ENCODE results near the gene BMP6. TPM values are rescaled to one million over a fixed set of nuclear protein-coding genes. Genes with fewer than 3 reads are reported as not detected.

Gene BMP6
- polyA plus RNA-seq, 1 donor: 1.5 TPM

GRCh38 chr6:7821426-7821825 lies 95.5 kb downstream of the BMP6 start:
- H3K9me3 ChIP-seq (ENCODE audit: control insufficient read depth, low read depth, low read length): no peaks in the 10 kb centered on the region
- no peaks in the 10 kb centered on the region for H3K36me3 ChIP-seq (ENCODE audit: control insufficient read depth, insufficient read depth, low read length)
- WGBS (ENCODE audit: insufficient coverage, low lambda C conversion rate): no CpG with 5 or more reads among the region's 5 CpGs
- no peaks in the 10 kb centered on the region for H3K27me3 ChIP-seq (ENCODE audit: control insufficient read depth, insufficient read depth, low read length)
- H3K4me3 ChIP-seq (ENCODE audit: low read length): no peak overlapping the region
- H3K4me1 ChIP-seq (ENCODE audit: control insufficient read depth, insufficient read depth, low read length): no peaks in the 10 kb centered on the region
- no peak for DNase-seq
- H3K27ac ChIP-seq (ENCODE audit: low read length): no peak overlapping the region

GRCh38 chr6:7823552-7823951 lies 97.7 kb downstream of the BMP6 start:
- no peaks in the 10 kb centered on the region for H3K27me3 ChIP-seq (ENCODE audit: control insufficient read depth, insufficient read depth, low read length)

GRCh38 chr6:7825986-7826385 lies 100.1 kb downstream of the BMP6 start:
- no peak for DNase-seq
- no peaks in the 10 kb centered on the region for H3K27me3 ChIP-seq (ENCODE audit: control insufficient read depth, insufficient read depth, low read length)
- no peaks in the 10 kb centered on the region for H3K36me3 ChIP-seq (ENCODE audit: control insufficient read depth, insufficient read depth, low read length)
- H3K4me1 ChIP-seq (ENCODE audit: control insufficient read depth, insufficient read depth, low read length): no peaks in the 10 kb centered on the region
- H3K4me3 ChIP-seq (ENCODE audit: low read length): no peak overlapping the region
- H3K9me3 ChIP-seq (ENCODE audit: control insufficient read depth, low read depth, low read length): no peaks in the 10 kb centered on the region
- no peak overlapping the region for H3K27ac ChIP-seq (ENCODE audit: low read length)
- WGBS (ENCODE audit: insufficient coverage, low lambda C conversion rate): no CpG with 5 or more reads among the region's 5 CpGs

More at GRCh38 chr6:7823552-7823951, 97.7 kb downstream of the BMP6 start:
- no CpG with 5 or more reads among the region's 3 CpGs for WGBS (ENCODE audit: insufficient coverage, low lambda C conversion rate)
- no peaks in the 10 kb centered on the region for H3K36me3 ChIP-seq (ENCODE audit: control insufficient read depth, insufficient read depth, low read length)
- H3K27ac ChIP-seq (ENCODE audit: low read length): no peak overlapping the region
- no peaks in the 10 kb centered on the region for H3K4me1 ChIP-seq (ENCODE audit: control insufficient read depth, insufficient read depth, low read length)
- H3K4me3 ChIP-seq (ENCODE audit: low read length): no peak overlapping the region
- no peaks in the 10 kb centered on the region for H3K9me3 ChIP-seq (ENCODE audit: control insufficient read depth, low read depth, low read length)
- no peak for DNase-seq

GRCh38 chr6:7827142-7827541 lies 101.2 kb downstream of the BMP6 start:
- Histone ChIP-seq H3K9me3 (ENCODE audit: control insufficient read depth, low read depth, low read length) (no peaks in the 10 kb centered on the region), H3K4me1 (ENCODE audit: control insufficient read depth, insufficient read depth, low read length) (no peaks in the 10 kb centered on the region), H3K4me3 (ENCODE audit: low read length) (no peak overlapping the region), H3K36me3 (ENCODE audit: control insufficient read depth, insufficient read depth, low read length) (no peaks in the 10 kb centered on the region), H3K27ac (ENCODE audit: low read length) (no peak overlapping the region), H3K27me3 (ENCODE audit: control insufficient read depth, insufficient read depth, low read length) (peaks cover 2% of the 10 kb centered on the region)
- DNase-seq: no peak
- no CpG with 5 or more reads among the region's 7 CpGs for WGBS (ENCODE audit: insufficient coverage, low lambda C conversion rate)

- no peak for DNase-seq
- no peak overlapping the region for H3K27ac ChIP-seq (ENCODE audit: low read length)
Measured at GRCh38 chr6:7828124-7828523, 102.2 kb downstream of the BMP6 start.

GRCh38 chr6:7832904-7833750 lies 107.2 kb downstream of the BMP6 start:
- H3K27ac ChIP-seq (ENCODE audit: low read length): no peak overlapping the region
- peaks cover 2% of the 10 kb centered on the region for H3K27me3 ChIP-seq (ENCODE audit: control insufficient read depth, insufficient read depth, low read length)
- WGBS (ENCODE audit: insufficient coverage, low lambda C conversion rate): 86% methylated on average over 3 of the region's 9 CpGs
- no peak overlapping the region for H3K4me3 ChIP-seq (ENCODE audit: low read length)
- no peak for DNase-seq
- no peaks in the 10 kb centered on the region for H3K9me3 ChIP-seq (ENCODE audit: control insufficient read depth, low read depth, low read length)
- H3K36me3 ChIP-seq (ENCODE audit: control insufficient read depth, insufficient read depth, low read length): no peaks in the 10 kb centered on the region
- H3K4me1 ChIP-seq (ENCODE audit: control insufficient read depth, insufficient read depth, low read length): no peaks in the 10 kb centered on the region

More at GRCh38 chr6:7828124-7828523, 102.2 kb downstream of the BMP6 start:
- Histone ChIP-seq H3K27me3 (ENCODE audit: control insufficient read depth, insufficient read depth, low read length) (peaks cover 2% of the 10 kb centered on the region), H3K36me3 (ENCODE audit: control insufficient read depth, insufficient read depth, low read length) (no peaks in the 10 kb centered on the region), H3K4me1 (ENCODE audit: control insufficient read depth, insufficient read depth, low read length) (no peaks in the 10 kb centered on the region), H3K9me3 (ENCODE audit: control insufficient read depth, low read depth, low read length) (no peaks in the 10 kb centered on the region), H3K4me3 (ENCODE audit: low read length) (no peak overlapping the region)
- WGBS (ENCODE audit: insufficient coverage, low lambda C conversion rate): no CpG with 5 or more reads among the region's 5 CpGs

GRCh38 chr6:7833751-7834070 lies 107.8 kb downstream of the BMP6 start:
- Histone ChIP-seq H3K27me3 (ENCODE audit: control insufficient read depth, insufficient read depth, low read length) (peaks cover 2% of the 10 kb centered on the region), H3K27ac (ENCODE audit: low read length) (no peak overlapping the region), H3K4me3 (ENCODE audit: low read length) (no peak overlapping the region), H3K4me1 (ENCODE audit: control insufficient read depth, insufficient read depth, low read length) (no peaks in the 10 kb centered on the region), H3K9me3 (ENCODE audit: control insufficient read depth, low read depth, low read length) (no peaks in the 10 kb centered on the region), H3K36me3 (ENCODE audit: control insufficient read depth, insufficient read depth, low read length) (no peaks in the 10 kb centered on the region)
- DNase-seq: no peak
- WGBS (ENCODE audit: insufficient coverage, low lambda C conversion rate): no CpG with 5 or more reads among the region's 4 CpGs

GRCh38 chr6:7836371-7837026 lies 110.6 kb downstream of the BMP6 start:
- H3K27ac ChIP-seq (ENCODE audit: low read length): no peak overlapping the region
- no peak overlapping the region for H3K4me3 ChIP-seq (ENCODE audit: low read length)
- H3K27me3 ChIP-seq (ENCODE audit: control insufficient read depth, insufficient read depth, low read length): peaks cover 6% of the 10 kb centered on the region
- no peaks in the 10 kb centered on the region for H3K36me3 ChIP-seq (ENCODE audit: control insufficient read depth, insufficient read depth, low read length)
- H3K4me1 ChIP-seq (ENCODE audit: control insufficient read depth, insufficient read depth, low read length): no peaks in the 10 kb centered on the region
- no peak for DNase-seq
- H3K9me3 ChIP-seq (ENCODE audit: control insufficient read depth, low read depth, low read length): no peaks in the 10 kb centered on the region
- 94% methylated on average over 2 of the region's 4 CpGs for WGBS (ENCODE audit: insufficient coverage, low lambda C conversion rate)

GRCh38 chr6:7841781-7842468 lies 116.0 kb downstream of the BMP6 start:
- Histone ChIP-seq H3K27ac (ENCODE audit: low read length) (no peak overlapping the region), H3K4me1 (ENCODE audit: control insufficient read depth, insufficient read depth, low read length) (no peaks in the 10 kb centered on the region), H3K27me3 (ENCODE audit: control insufficient read depth, insufficient read depth, low read length) (peaks cover 4% of the 10 kb centered on the region), H3K9me3 (ENCODE audit: control insufficient read depth, low read depth, low read length) (no peaks in the 10 kb centered on the region), H3K36me3 (ENCODE audit: control insufficient read depth, insufficient read depth, low read length) (no peaks in the 10 kb centered on the region), H3K4me3 (ENCODE audit: low read length) (no peak overlapping the region)
- 43% methylated on average over 1 of the region's 3 CpGs for WGBS (ENCODE audit: insufficient coverage, low lambda C conversion rate)
- no peak for DNase-seq

- Histone ChIP-seq H3K4me1 (ENCODE audit: control insufficient read depth, insufficient read depth, low read length) (no peaks in the 10 kb centered on the region), H3K36me3 (ENCODE audit: control insufficient read depth, insufficient read depth, low read length) (no peaks in the 10 kb centered on the region), H3K9me3 (ENCODE audit: control insufficient read depth, low read depth, low read length) (no peaks in the 10 kb centered on the region), H3K4me3 (ENCODE audit: low read length) (no peak overlapping the region), H3K27me3 (ENCODE audit: control insufficient read depth, insufficient read depth, low read length) (no peaks in the 10 kb centered on the region), H3K27ac (ENCODE audit: low read length) (no peak overlapping the region)
- 100% methylated on average over 1 of the region's 7 CpGs for WGBS (ENCODE audit: insufficient coverage, low lambda C conversion rate)
- DNase-seq: no peak
Measured at GRCh38 chr6:7846966-7847818, 121.3 kb downstream of the BMP6 start.
